GM06990 (cell line): Measurements from ENCODE around the gene CACNB2.

Source experiments
- DNase-seq: peaks from one replicate; pipeline ENCODE4 v3.0.0-alpha.2; 2011; ENCODE audit not compliant: insufficient read length; ENCODE audit errors: extremely low read depth
- H3K27me3 ChIP-seq: replicated peaks from 2 replicates; pipeline ENCODE4 v1.6.0; 2011; ENCODE audit warnings: low read length; ENCODE audit not compliant: control insufficient read depth, insufficient read depth
- H3K36me3 ChIP-seq: 2 replicates; pipeline ENCODE4 v1.5.1; 2011; ENCODE audit warnings: low read length; ENCODE audit not compliant: control insufficient read depth, insufficient read depth
- H3K4me3 ChIP-seq: replicated peaks from 2 replicates; pipeline ENCODE4 v1.5.1; 2011; ENCODE audit warnings: low read depth, mild to moderate bottlenecking, control low read depth, low read length
- CTCF ChIP-seq: IDR thresholded peaks from 2 replicates; pipeline ENCODE4 v1.5.1; 2011; ENCODE audit warnings: low read length, control low read depth, mild to moderate bottlenecking, inconsistent platforms; ENCODE audit not compliant: insufficient read depth, poor library complexity, severe bottlenecking

The CACNB2 gene

GRCh38 chr10:18362892-18363291 is 222.7 kb downstream of the CACNB2 start:
- H3K27me3 ChIP-seq = no peaks in the 10 kb centered on the region
- DNase-seq = no peak
- no peak overlapping the region for H3K4me3 ChIP-seq
- no peaks in the 10 kb centered on the region for H3K36me3 ChIP-seq
- no peak for TF ChIP-seq CTCF

- TF ChIP-seq CTCF = no peak
- no peaks in the 10 kb centered on the region for H3K36me3 ChIP-seq
- H3K27me3 ChIP-seq = no peaks in the 10 kb centered on the region
- DNase-seq = no peak
- H3K4me3 ChIP-seq = no peak overlapping the region
These were observed 225.0 kb downstream of the CACNB2 start for GRCh38 chr10:18364987-18365775.

GRCh38 chr10:18367840-18368239 is 227.6 kb downstream of the CACNB2 start:
- TF ChIP-seq CTCF = no peak
- Histone ChIP-seq H3K4me3 (no peak overlapping the region), H3K36me3 (no peaks in the 10 kb centered on the region), H3K27me3 (no peaks in the 10 kb centered on the region)
- no peak for DNase-seq

GRCh38 chr10:18368273-18368672 is 228.0 kb downstream of the CACNB2 start:
- Histone ChIP-seq H3K36me3 (no peaks in the 10 kb centered on the region), H3K4me3 (no peak overlapping the region), H3K27me3 (no peaks in the 10 kb centered on the region)
- no peak for TF ChIP-seq CTCF
- no peak for DNase-seq

- H3K4me3 ChIP-seq = no peak overlapping the region
- no peak for TF ChIP-seq CTCF
- DNase-seq = no peak
- no peaks in the 10 kb centered on the region for H3K27me3 ChIP-seq
- H3K36me3 ChIP-seq = no peaks in the 10 kb centered on the region
These were observed 228.5 kb downstream of the CACNB2 start for GRCh38 chr10:18368682-18369081.
